Measurements from ENCODE around the gene SAP30L.

SAP30L gene

DNA sequence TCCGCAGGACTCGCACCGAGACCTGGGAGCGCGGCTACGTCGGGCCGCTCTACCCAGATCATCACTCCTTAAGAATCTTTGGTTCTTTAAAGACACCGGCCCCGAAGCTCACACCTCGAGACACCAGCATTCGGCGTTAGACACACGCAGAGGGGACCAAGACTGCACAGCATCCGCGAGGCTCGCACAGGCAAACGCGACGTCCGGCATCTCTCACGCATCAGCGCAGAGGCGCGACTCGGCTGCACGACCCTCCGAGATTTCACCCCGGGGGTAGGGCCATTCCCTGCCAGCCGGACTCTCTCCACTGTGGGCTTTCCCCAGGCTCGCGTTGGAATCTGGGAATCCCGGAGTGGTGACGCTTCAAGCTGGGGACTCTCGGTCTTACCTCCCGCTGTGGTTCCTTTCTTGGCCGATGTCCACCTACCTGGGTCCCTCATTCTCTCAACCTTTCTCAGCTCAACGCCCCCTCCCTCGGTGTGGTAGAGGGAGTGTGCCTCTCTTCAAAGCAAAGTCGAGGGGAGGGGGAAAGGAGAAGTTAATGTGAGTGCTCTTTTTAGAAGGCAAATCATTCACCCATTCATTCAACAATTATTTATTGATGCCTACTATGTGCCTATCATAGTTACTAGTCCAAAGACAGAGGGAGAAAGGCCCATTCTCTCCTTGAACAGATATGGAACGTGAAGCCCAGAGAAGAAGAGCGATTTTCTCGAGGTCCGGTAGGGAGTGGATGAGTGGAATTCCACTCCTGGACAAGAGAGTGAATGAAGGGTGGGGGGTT lies 33.6 kb downstream of the SAP30L start:
- peaks cover 45% of the 10 kb centered on the region for H3K4me1 Mint-ChIP-seq
- H3K36me3 Mint-ChIP-seq, result peaks cover 5% of the 10 kb centered on the region
- H3K4me3 Mint-ChIP-seq, result peak overlapping the region; percentile 21
- H3K27ac Mint-ChIP-seq, result no peak overlapping the region
- peaks cover 92% of the 10 kb centered on the region for H3K27me3 Mint-ChIP-seq
- no peak for ATAC-seq
- H3K9me3 Mint-ChIP-seq, result peaks cover 4% of the 10 kb centered on the region

DNA sequence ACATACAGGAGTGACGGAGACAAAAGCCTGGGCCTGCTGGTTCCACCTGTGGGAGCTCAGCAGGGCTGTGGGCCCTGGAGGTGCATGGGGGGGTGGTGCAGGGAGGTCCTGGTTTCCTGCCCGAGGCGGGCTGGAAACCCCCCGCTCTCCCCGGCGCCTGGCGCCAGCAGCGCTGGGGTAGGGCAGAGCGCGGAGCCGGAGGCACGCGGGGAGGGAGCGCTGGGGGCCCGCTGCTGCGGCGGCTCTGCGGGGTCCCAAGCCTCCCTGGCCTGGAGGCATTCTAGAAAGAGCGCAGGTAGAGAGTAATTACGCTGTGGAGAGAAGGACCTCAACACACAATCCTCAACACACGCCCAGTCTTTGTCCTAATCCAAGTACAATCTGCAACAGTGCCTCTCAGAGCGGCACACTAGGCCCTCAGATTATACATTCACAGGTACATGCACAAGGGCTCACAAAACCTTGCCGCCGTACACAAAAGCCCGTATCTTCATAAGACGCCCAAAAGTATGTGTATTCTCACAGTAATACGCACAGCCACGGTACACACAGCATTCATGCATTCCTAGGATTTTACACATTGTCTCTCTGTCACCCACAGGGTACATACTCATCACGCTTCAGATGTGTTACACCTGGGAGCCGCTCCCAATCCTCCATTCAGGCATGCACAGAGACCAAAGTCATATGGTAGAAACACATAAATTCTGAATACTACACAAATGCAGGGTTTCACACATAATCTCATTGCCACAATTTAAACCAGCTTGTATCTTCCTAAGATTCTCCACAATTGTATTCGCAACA lies 34.4 kb downstream of the SAP30L start:
- Mint-ChIP-seq H3K27ac (no peak overlapping the region), H3K4me1 (peaks cover 37% of the 10 kb centered on the region), H3K4me3 (no peak overlapping the region), H3K9me3 (peaks cover 4% of the 10 kb centered on the region), H3K36me3 (peaks cover under 1% of the 10 kb centered on the region), H3K27me3 (peaks cover 92% of the 10 kb centered on the region)
- no peak for ATAC-seq

DNA sequence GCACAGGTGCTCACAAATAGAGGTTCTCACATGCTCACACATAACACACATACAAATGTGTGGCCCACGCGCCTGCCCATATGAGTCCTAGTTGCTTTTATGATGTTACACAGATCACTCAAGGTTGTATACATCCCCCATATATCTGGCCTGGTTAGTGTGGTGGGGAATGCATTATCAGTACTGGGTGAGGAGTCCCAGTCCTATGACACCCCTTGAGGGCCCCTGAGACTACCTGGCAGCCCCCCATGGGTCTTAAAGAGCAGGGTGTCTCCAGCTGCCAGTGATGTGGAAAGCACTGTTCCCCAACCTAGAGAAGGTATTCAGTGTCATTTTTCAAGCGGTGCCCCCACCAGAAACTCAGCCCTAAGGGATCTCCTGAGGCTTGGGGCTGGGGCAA lies 35.0 kb downstream of the SAP30L start:
- no peak for ATAC-seq

GRCh38 chr5:154481584-154482381 lies 36.0 kb downstream of the SAP30L start:
- no peak for ATAC-seq
- no peak overlapping the region for H3K4me3 Mint-ChIP-seq
- peaks cover 4% of the 10 kb centered on the region for H3K9me3 Mint-ChIP-seq
- no peak overlapping the region for H3K27ac Mint-ChIP-seq
- H3K36me3 Mint-ChIP-seq, result no peaks in the 10 kb centered on the region
- H3K27me3 Mint-ChIP-seq, result peaks cover 92% of the 10 kb centered on the region
- peaks cover 28% of the 10 kb centered on the region for H3K4me1 Mint-ChIP-seq

More for the DNA sequence above, 35.0 kb downstream of the SAP30L start:
- H3K27ac Mint-ChIP-seq, result no peak overlapping the region
- H3K4me1 Mint-ChIP-seq, result peaks cover 35% of the 10 kb centered on the region
- H3K36me3 Mint-ChIP-seq, result no peaks in the 10 kb centered on the region
- H3K4me3 Mint-ChIP-seq, result no peak overlapping the region
- H3K9me3 Mint-ChIP-seq, result peaks cover 4% of the 10 kb centered on the region
- peaks cover 92% of the 10 kb centered on the region for H3K27me3 Mint-ChIP-seq

DNA sequence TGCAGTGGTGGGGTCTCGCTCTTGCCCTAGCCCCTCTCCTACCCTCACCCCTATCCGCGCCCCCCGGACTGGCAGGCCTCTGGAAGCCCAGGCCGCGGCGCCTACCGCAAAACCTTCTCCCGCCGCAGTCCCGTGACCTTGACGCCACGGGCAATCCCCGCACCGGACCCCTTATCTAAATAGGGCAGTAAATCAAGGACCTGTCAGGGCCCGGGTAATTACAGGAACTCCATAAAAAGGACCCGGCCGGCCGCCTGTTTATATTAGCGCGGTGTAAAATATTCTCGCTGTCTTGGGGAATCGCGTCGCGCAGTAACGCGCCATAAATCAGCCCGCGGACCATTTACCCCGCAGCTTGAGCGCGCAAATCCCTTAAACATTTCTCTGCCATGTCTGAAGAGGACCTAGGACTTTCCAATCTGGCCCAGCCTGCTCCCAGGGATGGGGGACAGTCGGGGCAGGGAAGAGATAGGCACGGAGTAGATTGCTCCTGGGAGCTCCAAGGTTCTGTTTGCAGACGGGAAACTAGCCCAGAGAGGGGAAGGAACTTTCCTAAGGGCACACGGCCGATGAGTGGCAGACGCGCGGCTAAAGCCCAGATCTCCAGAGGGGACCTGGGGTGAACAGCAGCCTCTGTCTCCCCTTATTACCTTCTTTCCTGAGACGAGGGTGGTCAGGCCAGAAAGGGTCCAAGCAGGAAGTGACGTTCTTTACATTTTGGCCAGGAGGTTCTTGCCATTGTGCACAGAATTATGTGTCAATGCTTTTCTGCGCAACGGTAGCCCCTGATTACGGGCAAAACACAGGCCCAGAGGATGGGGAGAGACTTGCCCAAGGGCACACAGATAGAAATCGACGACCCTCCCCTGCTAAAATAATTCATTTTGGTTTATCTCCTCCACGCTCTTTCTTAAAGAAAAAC lies 37.0 kb downstream of the SAP30L start:
- ATAC-seq, result no peak
- Mint-ChIP-seq H3K4me1 (peaks cover 24% of the 10 kb centered on the region), H3K27ac (no peak overlapping the region), H3K27me3 (peaks cover 87% of the 10 kb centered on the region), H3K36me3 (no peaks in the 10 kb centered on the region), H3K4me3 (no peak overlapping the region), H3K9me3 (no peaks in the 10 kb centered on the region)

- H3K27me3 Mint-ChIP-seq, result peaks cover 88% of the 10 kb centered on the region
- H3K36me3 Mint-ChIP-seq, result no peaks in the 10 kb centered on the region
- H3K4me3 Mint-ChIP-seq, result no peak overlapping the region
- no peak overlapping the region for H3K27ac Mint-ChIP-seq
- peaks cover 24% of the 10 kb centered on the region for H3K4me1 Mint-ChIP-seq
- H3K9me3 Mint-ChIP-seq, result no peaks in the 10 kb centered on the region
- no peak for ATAC-seq
These were observed 38.0 kb downstream of the SAP30L start for GRCh38 chr5:154483654-154484392.

DNA sequence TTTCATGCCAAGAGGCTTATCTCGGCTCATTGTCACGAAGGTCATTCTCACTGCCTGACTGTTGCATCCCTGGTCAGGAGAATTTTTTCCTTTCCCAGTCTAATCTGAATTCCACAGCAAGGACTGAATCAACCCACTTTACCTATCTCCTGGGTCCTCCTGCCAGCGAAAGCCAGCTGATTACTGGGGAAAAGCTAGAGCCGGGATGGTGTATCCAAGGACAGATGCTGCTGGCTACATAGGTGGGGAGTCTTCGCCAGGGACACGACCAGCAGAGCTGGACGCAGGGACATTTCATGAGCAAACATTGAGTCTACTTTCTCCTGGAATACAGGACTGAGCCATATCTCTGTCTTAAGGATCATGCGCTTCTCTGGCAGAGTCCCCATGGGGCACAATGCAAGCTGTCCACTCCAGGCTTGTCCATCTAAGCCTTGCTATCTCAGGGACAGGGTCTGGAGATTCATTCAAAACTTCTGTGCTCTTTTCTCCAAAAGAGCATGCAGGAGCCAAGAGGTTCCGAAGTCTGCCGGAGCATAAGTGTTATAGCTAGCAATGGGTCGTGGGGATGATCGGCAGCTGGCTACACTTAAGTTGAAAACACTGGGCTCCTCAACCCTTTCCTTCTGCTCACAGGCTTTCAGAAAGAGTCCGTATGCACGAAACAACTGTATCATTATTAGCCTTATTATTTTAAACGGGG lies 38.7 kb downstream of the SAP30L start:
- no peak for ATAC-seq
- peaks cover 20% of the 10 kb centered on the region for H3K4me1 Mint-ChIP-seq
- H3K27me3 Mint-ChIP-seq, result peaks cover 84% of the 10 kb centered on the region
- H3K9me3 Mint-ChIP-seq, result no peaks in the 10 kb centered on the region
- H3K4me3 Mint-ChIP-seq, result no peak overlapping the region
- H3K36me3 Mint-ChIP-seq, result no peaks in the 10 kb centered on the region
- no peak overlapping the region for H3K27ac Mint-ChIP-seq

DNA sequence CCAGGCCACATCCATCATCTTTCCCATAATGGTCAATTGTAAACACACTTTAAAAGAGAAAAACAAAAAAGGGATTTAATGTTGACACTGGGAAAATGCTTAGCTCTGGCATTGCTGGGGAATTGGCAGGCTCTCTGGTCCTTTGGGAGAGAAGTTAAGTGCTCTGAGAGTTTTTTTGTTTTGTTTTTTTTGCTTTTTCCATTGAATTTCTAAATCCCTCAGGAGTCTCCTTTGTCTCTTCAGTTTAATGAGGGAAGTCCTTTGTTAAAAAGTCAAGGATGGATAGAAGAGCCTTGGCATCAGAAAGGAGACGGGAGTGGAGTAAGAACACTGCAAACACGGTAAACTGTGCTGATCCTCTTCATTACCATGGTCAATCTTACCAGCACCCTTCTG lies 39.3 kb downstream of the SAP30L start:
- no peak overlapping the region for H3K4me3 Mint-ChIP-seq
- no peaks in the 10 kb centered on the region for H3K36me3 Mint-ChIP-seq
- H3K27ac Mint-ChIP-seq, result no peak overlapping the region
- H3K27me3 Mint-ChIP-seq, result peaks cover 84% of the 10 kb centered on the region
- no peak for ATAC-seq
- H3K9me3 Mint-ChIP-seq, result no peaks in the 10 kb centered on the region
- peaks cover 17% of the 10 kb centered on the region for H3K4me1 Mint-ChIP-seq

DNA sequence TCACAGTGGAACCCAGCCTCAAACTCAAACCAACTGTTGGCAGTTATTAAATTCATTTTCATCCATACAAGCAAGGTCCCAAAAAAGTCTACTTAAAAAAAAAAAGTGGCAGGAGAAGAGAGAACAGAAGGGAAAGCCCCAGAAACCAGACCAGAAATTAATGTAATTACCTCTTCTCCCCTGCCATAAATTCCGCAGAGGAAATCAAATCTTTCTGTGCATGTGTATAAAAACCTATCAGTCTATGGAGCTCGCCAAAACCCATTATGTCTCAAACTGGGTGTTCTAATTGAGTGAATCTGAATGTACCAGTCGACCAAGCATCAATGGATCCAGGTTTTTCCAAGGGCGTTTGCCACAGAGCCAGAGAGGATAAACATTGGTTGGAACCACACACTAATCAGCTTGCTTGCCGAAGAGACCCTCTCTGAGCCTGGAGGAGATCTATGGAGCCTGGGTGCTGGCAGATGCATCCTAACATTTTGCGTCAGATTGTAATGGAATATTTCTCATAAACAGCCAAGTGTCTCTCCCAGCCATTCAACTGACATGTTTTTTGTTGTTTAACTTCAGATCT lies 40.1 kb downstream of the SAP30L start:
- H3K4me3 Mint-ChIP-seq, result no peak overlapping the region
- H3K9me3 Mint-ChIP-seq, result no peaks in the 10 kb centered on the region
- H3K27ac Mint-ChIP-seq, result no peak overlapping the region
- H3K36me3 Mint-ChIP-seq, result no peaks in the 10 kb centered on the region
- H3K27me3 Mint-ChIP-seq, result peaks cover 78% of the 10 kb centered on the region
- peaks cover 17% of the 10 kb centered on the region for H3K4me1 Mint-ChIP-seq
- no peak for ATAC-seq

DNA sequence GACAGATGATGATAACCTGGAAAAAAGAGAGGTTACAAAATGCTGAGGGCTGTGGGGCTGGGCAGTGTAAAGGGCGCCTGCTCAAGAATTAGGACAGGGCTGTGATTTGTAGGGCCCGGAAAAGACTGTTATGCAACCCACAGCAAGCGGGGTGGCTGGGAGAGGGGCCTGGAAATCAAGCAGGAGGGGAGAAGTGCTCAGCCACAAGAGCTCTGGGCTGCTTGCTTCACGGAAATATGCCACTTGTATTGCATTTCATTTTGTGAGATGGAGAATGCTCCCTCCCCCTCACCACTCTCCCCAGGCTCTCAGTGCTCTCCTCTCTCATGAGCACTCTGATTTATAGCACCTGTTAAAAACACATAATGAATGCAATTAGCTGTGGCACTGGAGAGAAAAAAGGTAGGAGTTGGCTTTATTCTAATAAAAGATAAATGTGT lies 40.6 kb downstream of the SAP30L start:
- Mint-ChIP-seq H3K4me1 (peaks cover 17% of the 10 kb centered on the region), H3K36me3 (no peaks in the 10 kb centered on the region), H3K9me3 (no peaks in the 10 kb centered on the region), H3K27me3 (peaks cover 74% of the 10 kb centered on the region), H3K4me3 (no peak overlapping the region), H3K27ac (no peak overlapping the region)
- ATAC-seq, result no peak

DNA sequence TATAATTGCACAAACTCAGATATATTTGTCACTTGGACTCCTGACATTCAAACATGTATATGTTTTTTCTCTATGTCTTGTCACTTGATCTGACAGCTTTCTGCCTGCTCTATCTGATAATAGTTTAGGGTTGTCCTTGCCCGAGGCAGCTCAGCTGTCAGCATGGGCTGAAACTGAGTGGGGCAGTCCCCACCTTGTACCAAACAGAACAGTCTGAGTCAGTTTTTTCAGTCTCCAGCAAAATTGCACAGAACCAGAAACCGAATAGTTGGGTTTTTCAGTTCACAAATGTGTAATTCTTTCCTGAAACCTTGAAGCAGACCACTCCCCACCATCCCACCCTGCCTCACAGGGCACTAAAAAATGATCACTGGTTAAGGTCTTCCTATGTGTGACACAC lies 41.7 kb downstream of the SAP30L start:
- peaks cover 13% of the 10 kb centered on the region for H3K4me1 Mint-ChIP-seq
- peaks cover 73% of the 10 kb centered on the region for H3K27me3 Mint-ChIP-seq
- no peaks in the 10 kb centered on the region for H3K9me3 Mint-ChIP-seq
- H3K27ac Mint-ChIP-seq, result no peak overlapping the region
- no peak overlapping the region for H3K4me3 Mint-ChIP-seq
- ATAC-seq, result peak; percentile 89
- no peaks in the 10 kb centered on the region for H3K36me3 Mint-ChIP-seq

GRCh38 chr5:154491941-154492340 lies 46.1 kb downstream of the SAP30L start:
- Mint-ChIP-seq H3K4me1 (peaks cover 4% of the 10 kb centered on the region), H3K27me3 (peaks cover 50% of the 10 kb centered on the region), H3K4me3 (no peak overlapping the region), H3K27ac (no peak overlapping the region), H3K36me3 (no peaks in the 10 kb centered on the region), H3K9me3 (no peaks in the 10 kb centered on the region)
- no peak for ATAC-seq

GRCh38 chr5:154493274-154493673 lies 47.5 kb downstream of the SAP30L start:
- no peak overlapping the region for H3K4me3 Mint-ChIP-seq
- H3K27ac Mint-ChIP-seq, result no peak overlapping the region
- H3K9me3 Mint-ChIP-seq, result no peaks in the 10 kb centered on the region
- H3K36me3 Mint-ChIP-seq, result no peaks in the 10 kb centered on the region
- no peak for ATAC-seq
- H3K27me3 Mint-ChIP-seq, result peaks cover 42% of the 10 kb centered on the region
- no peaks in the 10 kb centered on the region for H3K4me1 Mint-ChIP-seq

All from stimulated activated memory B cell treated with anti-CD40 and anti-IgM and Interleukin-4, amounts not matched to agents 10 μg/mL and 1 μg/mL and 100 μg/mL, for 72 hours (primary cell).